Neural cell (in vitro differentiated cells): Measurements from ENCODE around the gene HIVEP3.

Experiments
- POLR2AphosphoS5 ChIP-seq: IDR thresholded peaks from 2 replicates; pipeline ENCODE4 v1.6.1; 2012
- REST ChIP-seq: IDR thresholded peaks from 2 replicates; pipeline ENCODE4 v1.6.1; 2012; ENCODE audit warnings: borderline replicate concordance
- TF ChIP-seq, protein P1 (sequence below): fragments of 450-650 bp; IDR thresholded peaks from 2 replicates; pipeline ENCODE4 v1.5.1; 2014; ENCODE audit warnings: antibody characterized with exemption, mild to moderate bottlenecking, moderate library complexity; ENCODE audit not compliant: poor library complexity, severe bottlenecking

DNA sequence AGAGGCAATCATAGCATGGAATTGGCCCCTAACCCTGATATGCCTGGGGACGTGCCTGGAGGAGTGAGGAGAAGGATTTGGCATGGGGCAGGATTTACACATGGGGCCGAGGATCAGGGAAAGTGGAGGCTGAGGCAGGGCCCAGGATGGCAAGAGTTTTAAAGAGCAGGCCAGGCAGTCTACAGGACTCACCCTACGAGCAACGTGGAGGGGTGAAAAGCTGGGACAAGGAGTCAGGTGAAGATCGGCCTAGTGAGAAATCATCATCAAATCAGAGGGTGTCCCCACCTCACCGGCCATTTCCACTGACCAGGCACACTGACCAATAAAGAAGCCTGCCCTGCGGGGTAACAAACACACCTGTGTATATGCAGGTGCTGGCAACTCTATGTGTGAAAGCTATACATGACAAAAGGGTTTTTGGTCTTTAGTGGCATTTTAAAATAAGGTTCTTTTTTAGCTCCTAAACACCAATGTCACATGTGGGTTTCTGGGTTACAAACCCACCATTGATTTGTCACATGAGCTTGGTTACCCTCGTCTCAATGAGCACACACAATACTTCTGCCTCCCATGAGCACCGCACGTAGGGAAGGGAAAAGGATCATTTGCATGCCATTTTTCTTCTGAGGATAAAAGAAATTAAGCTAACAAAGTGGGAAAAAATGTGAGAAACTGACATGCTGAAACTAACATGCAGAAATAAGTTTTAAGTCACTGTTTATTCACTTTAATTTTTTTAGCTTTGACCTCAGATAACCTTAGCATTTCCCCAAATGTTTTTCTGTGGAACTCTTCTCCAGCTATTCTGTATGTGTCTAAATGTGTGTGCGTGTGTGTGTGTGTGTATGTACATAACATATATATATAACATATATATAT, 266.1 kb downstream of the HIVEP3 start:
- TF ChIP-seq POLR2AphosphoS5 (no peak), REST (no peak)
- TF ChIP-seq, protein P1, sequence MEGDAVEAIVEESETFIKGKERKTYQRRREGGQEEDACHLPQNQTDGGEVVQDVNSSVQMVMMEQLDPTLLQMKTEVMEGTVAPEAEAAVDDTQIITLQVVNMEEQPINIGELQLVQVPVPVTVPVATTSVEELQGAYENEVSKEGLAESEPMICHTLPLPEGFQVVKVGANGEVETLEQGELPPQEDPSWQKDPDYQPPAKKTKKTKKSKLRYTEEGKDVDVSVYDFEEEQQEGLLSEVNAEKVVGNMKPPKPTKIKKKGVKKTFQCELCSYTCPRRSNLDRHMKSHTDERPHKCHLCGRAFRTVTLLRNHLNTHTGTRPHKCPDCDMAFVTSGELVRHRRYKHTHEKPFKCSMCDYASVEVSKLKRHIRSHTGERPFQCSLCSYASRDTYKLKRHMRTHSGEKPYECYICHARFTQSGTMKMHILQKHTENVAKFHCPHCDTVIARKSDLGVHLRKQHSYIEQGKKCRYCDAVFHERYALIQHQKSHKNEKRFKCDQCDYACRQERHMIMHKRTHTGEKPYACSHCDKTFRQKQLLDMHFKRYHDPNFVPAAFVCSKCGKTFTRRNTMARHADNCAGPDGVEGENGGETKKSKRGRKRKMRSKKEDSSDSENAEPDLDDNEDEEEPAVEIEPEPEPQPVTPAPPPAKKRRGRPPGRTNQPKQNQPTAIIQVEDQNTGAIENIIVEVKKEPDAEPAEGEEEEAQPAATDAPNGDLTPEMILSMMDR, result no peak
